Raji (cell line): ENCODE measurements around the gene FXYD6.

Experiments
- POLR2A ChIP-seq: IDR thresholded peaks from 2 replicates; pipeline ENCODE4 v1.6.1; 2011; ENCODE audit warnings: low read depth, low read length, control low read depth; ENCODE audit not compliant: insufficient read depth

FXYD6 gene

DNA sequence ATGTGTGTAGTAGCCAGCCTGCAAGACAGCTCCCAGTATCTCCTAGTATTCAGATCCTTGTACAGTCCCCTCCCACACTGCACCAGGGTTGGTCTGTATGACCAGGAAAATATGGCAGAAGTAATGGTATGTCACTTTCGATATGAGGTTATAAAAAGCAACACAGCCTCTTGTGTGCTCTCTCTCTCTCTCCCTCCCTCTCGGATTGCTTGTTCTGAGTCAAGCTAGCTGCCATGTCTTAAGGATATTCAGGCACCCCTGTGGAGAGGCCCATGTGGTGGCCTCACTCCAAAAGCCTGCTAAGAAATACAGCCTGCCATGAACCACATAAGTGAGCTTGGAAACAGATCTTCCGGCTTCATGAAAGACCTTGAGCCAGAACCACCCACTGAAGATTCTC is 25.4 kb downstream of the FXYD6 start:
- TF ChIP-seq POLR2A, result no peak

DNA sequence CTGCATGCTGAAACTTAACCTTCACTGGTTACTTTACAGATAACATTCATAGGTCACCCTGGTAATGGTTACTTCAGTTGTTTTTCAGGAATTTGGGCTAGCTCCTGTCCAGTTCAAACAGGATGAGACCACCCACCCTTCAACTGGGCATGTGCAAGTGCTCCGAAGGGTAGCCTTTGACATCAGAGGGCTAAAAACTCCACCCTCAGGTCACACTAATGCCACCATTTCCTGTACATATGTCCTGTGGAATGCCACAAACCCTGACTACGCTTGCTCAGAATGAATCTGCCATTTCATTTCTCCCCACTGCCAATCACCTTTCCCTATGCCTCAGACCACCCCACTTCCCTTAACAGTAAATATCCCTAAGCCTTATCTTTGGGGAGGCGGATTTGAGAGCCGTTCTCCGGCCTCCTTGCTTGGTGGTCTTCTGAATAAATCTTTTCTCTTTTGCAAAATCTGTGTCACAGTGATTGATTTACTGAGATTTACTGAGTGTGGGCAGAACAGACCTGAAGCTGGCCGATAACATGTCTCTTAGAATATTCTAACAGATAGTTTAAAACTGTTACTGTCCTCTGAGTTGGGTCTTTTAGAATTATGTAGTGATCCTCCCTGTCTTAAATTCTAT is 26.6 kb downstream of the FXYD6 start:
- no peak for TF ChIP-seq POLR2A

DNA sequence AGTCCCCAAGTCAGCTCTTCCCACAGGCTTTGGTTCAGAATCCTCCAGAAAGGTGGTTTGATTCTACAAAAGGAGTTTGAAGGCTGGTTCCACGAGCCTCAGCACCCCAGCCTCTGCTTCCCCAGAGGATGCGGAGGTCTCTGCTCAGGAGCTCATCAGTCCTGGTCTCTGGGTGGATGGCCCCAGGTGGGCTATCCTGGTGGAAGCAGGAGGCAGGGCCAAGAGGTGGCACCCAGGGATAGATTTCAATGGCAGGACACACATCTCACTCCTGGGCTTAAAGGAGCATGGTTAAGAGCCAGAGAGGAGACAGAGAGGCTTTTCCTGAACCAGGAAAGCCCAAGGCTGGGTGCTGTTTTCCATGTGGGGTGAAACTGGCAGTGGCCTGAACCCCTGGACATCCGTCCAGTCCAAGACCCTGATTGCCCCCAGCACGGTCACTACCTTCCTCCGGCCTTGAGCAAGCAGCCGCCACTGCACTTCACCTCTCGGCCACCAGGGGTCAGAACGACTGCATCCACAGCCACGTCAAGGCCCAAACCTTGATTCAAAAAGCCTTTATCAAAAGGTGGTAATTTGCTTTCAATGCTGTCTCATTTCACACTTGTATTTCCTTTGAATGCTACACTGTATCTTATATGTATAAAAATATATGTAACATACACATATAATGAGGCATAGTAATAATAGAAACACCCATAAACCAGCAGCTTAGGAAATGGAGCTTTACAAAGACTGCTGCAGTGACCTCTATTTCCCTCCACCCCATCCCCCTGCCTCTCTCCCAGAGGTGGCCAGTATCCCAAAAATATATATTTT is 32.6 kb downstream of the FXYD6 start:
- TF ChIP-seq POLR2A, result no peak

DNA sequence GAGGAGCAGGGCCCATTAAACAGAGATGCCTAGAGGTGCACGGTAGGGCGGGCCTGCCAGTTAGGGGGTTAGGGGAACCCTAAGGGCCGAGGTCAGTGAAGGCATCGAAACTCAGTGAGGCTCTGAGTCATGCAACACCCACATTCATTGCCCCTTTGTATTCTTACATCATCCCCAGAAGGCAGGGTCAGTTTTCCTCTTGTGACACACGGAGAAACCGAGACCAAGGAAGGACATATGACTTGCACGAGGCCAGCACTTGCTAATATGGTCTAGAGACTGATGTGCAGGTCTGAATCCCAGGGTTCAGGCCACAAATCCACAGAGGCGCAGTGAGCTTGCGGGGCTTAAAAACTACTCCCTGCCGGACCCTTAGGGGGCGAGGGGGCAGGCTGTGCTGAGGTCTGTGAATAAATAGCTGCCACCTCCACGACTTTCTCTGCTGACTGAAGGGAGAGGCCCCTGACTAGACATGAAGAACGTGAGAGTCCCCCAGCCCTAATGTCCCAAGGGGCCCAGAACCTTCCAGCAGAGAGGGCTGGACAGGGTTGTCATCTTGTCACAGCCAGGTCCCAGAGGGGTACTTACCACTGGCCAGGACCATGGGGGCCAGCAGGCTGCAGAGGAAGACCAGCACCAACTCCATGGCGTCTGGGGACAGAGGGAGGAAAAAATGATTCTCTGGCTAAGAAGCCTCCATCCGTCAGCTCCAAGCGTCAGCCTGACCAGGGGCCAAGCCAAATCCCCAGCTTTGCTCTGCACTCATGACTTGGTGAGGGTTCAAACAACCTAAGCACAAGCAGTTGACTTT is 34.1 kb downstream of the FXYD6 start:
- no peak for TF ChIP-seq POLR2A

DNA sequence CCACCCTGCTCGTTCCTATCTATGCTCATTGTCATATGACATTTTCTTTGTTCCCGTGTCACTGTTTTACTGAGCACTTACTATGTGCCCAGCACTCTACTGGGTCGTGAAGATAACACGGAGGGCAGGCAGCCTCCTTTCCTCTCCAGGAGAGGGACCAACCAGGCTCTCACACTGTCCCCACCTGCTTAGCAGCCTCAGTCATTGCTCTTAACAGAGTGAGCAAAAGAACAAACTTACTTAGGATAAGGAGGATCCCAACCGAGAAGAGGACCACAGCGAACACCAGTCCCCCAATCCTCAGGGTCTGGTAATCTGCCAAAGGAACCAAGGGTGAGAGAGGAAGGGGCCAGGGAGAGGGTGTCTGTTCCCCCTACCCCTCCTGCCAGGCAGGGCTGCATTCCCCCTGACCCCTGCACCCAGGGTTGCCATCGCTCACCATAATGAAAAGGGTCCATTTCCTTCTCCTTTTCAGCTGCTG is 34.9 kb downstream of the FXYD6 start:
- TF ChIP-seq POLR2A, result no peak

DNA sequence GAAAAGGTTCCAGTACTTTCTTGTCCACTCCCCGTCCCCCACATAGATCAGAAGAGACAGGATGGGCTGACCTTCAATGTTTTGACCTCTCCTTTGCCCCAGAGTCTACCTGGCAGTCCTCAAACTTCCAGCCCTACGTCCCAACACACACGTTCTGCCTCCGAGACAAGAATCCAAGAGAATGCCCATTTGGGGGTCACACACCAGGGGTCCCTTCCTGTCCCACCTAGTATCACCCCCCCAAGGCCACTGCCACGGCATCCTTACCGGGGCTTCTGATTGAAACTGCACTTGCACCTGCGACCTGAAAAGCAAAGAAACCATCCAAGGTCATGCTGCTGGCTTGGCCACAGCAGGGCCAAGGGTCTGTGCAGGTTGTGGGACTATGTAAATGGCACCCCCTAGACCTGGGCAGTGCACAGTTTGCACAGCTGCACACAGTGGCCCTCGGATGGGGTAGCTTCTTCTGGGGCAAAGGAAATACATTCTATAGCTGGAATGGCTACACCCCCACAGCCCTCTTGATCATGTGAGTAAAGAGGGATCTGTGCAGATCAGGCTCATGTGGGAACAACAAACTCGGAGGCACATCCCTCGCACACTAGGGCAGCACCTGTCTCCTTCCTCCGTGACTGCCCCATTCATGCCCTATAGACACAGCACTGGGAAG is 35.4 kb downstream of the FXYD6 start:
- no peak for TF ChIP-seq POLR2A

DNA sequence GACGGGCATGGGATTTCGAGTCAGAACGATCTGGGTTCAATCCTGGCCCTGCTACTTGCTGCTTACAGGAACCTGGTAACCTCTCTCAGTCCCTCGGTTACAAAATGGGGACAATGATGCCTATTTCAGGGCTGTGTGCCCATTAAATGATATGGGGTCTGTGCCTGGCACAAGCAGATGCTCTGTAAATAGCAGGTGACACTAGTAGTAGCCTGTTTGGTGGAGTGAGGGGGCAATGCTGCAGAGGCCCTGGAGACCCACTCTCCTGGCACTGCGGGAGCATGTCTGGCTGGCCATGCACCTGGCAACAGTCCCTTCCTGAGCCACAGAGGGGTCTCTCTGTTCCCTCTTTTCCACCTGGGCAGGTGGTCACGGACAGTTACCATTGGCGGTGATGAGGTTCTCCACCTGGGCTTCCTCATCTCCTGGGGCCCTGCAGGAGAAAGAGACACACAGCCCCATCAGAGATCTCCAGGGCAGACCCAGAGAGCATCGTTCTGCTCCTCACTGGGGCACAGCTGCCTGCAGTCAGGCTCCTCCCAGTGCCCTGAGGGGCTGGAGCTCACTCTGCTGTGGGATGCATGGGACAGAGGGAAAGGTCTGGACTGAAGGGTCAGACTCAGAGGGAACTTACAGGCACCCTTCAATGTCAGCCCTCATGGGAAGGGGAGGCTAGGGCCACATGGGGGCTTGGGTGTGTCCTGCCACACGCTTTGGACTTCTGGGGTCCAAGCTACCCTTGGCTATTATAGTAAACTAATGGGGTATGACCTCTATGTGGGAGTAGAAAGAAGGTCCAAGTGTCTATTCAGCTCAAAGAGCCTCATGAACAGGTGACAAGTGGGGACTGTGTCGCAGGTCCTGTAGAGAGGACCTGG is 36.3 kb downstream of the FXYD6 start:
- no peak for TF ChIP-seq POLR2A

DNA sequence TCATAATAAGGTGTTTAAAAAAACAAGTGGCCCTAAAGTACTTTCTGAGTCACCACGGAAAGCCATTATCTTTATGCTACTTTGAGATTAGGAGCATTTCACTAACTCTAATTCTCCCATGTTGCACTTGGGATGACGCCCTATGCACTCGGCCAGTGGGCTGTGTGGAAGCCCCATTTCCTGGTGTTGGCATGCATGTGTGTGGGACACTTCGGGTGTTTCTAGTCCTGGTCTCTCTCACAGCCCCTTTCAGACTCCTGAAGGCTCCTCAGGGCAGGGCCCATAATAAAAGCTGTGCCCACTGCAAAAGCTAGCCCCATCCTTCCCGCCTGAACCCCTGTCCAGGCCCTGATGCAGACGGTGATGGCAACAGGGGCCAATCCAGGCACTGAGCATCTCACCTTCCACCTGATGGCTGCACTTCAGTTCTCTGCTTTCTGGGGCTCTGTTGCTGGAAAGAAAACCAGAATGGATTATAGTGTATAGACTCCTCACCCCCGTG is 37.0 kb downstream of the FXYD6 start:
- no peak for TF ChIP-seq POLR2A

DNA sequence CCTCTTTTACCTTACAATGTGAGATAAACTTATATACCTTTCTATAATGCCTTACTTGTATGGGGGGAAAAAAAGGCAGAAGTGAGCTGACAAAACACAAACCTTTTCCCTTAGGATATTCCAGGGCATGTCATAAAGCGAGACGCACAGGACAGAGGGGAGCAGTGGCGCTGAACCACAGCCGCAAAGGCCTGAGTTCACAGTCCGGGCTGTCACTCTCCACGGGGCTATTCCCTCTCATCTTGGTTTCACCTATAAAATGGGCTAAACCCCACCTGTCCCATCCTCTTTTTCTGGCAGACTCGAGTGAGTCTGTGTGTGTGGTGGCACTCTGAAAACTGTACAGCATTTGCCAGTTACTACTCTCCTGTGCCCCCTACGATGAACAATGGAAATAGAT is 37.6 kb downstream of the FXYD6 start:
- TF ChIP-seq POLR2A, result no peak

DNA sequence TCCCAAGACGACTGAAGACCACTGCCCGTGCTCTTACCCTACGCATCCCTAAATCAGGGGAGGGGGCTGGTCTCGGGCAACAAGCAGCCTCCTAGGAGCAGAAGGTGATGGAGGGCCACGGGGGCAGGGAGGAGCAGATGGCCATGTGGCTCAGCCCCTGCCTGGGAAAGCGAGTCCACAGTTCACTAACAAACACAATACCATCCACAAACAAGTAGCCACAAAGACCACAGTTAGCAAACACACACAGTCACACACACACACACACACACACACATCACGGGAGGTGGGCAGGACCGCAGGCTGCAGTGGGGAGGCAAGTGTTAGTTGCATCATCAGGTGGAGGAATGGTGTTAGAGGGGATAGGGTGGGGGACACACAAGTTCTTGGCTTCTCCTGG is 38.7 kb downstream of the FXYD6 start:
- TF ChIP-seq POLR2A, result no peak

DNA sequence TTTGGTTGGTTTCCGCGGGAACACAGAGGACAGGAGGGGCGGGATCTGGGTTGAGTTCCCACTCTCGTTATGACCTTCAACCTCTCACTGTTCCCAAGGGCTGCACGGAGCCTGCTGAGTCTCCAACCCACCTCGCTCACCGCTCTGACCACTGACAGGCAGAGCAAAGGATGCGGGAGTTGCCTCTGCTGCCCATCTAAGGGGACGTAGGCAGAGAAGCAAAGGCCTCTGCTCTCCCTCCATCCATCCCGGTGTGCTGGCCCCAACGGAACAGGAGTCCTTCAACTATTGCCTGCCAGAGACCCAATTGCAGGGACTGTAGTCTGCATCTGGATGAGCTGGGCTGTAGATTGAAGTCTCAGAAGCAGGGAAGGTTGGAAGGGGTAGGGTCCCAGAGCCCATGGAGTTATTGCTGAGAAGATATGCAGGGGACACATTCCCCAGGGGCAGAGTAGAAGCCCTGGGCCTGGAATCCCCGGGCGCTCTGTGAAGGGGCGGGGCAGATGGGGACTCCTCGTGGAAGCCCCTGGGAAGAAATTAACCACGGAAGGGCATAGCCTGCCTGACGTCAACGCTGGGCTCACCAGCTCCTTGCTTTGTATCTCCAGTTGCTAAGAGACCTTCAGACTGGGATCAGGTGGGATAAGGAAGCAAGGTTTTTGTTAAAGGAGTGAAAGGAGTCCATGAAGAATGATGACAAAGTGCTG is 39.2 kb downstream of the FXYD6 start:
- no peak for TF ChIP-seq POLR2A

DNA sequence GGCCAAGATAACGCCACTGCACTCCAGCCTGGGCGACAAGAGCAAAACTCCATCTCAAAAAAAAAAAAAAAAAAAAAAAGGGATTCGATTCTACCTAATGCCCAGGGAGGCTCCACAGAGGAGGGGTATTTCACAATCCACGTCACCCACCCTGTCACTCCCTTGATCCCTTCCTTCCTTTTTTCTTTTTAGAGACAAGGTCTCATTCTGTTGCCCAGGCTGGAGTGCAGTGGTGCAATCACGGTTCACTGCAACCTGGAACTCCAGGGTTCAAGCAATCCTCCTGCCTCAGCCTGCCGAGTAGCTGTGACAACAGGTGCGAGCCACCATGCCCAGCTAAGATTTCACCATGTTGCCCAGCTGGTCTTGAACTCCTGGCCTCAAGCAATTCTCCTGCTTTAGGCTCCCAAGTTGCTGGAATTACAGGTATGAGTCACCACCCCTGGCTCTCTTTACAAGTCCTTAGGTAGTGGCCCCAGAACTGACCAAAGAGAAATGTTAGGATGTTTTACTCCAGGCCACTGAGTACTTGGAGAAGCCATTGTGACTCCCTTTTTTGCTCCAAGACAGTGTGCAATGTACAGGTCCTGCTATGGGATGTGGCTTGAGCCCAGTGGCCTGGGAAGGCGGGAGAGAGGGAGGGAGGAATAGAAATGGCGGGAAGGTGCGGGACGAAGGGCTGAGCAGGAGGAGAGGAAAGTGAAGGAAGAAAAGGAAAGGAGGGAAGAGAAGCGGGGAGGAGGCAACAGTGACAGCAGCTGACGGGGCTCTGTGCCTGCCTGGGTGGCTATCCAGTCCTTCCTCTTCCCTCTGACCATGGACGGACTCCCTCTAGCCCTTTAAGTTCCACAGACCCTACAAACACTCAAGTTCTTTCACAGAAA is 40.1 kb downstream of the FXYD6 start:
- no peak for TF ChIP-seq POLR2A
